HepG2 (cell line): ENCODE results near the gene MIEF2. TPM values are rescaled to one million over a fixed set of nuclear protein-coding genes. Genes with fewer than 3 reads are reported as not detected.

Experiments used
- ARID2 ChIP-seq: sonication (generic); formaldehyde crosslinking; IDR thresholded peaks from 2 replicates; pipeline ENCODE4 v1.8.1; 2022; ENCODE audit warnings: mild to moderate bottlenecking, missing genetic modification reagents, borderline replicate concordance
- DBP ChIP-seq: sonication (generic); formaldehyde crosslinking; IDR thresholded peaks from 2 replicates; pipeline ENCODE4 v1.4.0; 2020; ENCODE audit warnings: missing genetic modification reagents; ENCODE audit errors: not compliant biosample characterization
- HDAC1 ChIP-seq: sonication (generic); formaldehyde crosslinking; IDR thresholded peaks from 2 replicates; pipeline ENCODE4 v1.5.1; 2020; ENCODE audit warnings: mild to moderate bottlenecking, missing genetic modification reagents
- HNF1B ChIP-seq: sonication (generic); formaldehyde crosslinking; IDR thresholded peaks from 2 replicates; pipeline ENCODE4 v1.5.1; 2020; ENCODE audit warnings: mild to moderate bottlenecking, moderate library complexity, missing genetic modification reagents
- MLLT10 ChIP-seq: sonication (generic); formaldehyde crosslinking; IDR thresholded peaks from 2 replicates; pipeline ENCODE4 v1.4.0; 2020; ENCODE audit warnings: missing genetic modification reagents
- NR2F6 ChIP-seq, 2 experiments: IDR thresholded peaks; 2 replicates each; pipeline ENCODE4 v1.6.1; 2016; ENCODE audit warnings: antibody characterized with exemption in 1 of 2, mild to moderate bottlenecking in 1 of 2
- PRPF4 ChIP-seq: fragments of 200-400 bp; formaldehyde crosslinking; IDR thresholded peaks from 2 replicates; pipeline ENCODE4 v1.6.1; 2016; ENCODE audit warnings: low read length, low read depth; ENCODE audit not compliant: poor library complexity, severe bottlenecking
- SMAD9 ChIP-seq: sonication (generic); formaldehyde crosslinking; IDR thresholded peaks from 2 replicates; pipeline ENCODE4 v1.5.1; 2020; ENCODE audit warnings: mild to moderate bottlenecking, missing genetic modification reagents
- TFE3 ChIP-seq: IDR thresholded peaks from 2 replicates; pipeline ENCODE4 v1.6.1; 2016
- ZBTB10 ChIP-seq: sonication (generic); formaldehyde crosslinking; IDR thresholded peaks from 2 replicates; pipeline ENCODE4 v1.4.0; 2020; ENCODE audit warnings: missing genetic modification reagents, borderline replicate concordance
- ZNF513 ChIP-seq: sonication (generic); formaldehyde crosslinking; conservative IDR thresholded peaks from 2 replicates; pipeline ENCODE4 v1.5.0; 2020; ENCODE audit warnings: missing genetic modification reagents
- ZNF687 ChIP-seq: sonication (generic); formaldehyde crosslinking; IDR thresholded peaks from 2 replicates; pipeline ENCODE4 v1.5.1; 2020; ENCODE audit warnings: mild to moderate bottlenecking, missing genetic modification reagents, moderate library complexity
- polyA plus RNA-seq, 8 experiments: library from polyadenylated mRNA; depleted of rRNA in 3 of 8; stranded (reverse) in 7 of 8; unstranded in 1 of 8; fragments of >200 nt; fragmentation: Illumina TruSeq in 4 of 8; extraction: Trizol in 4 of 8; gene quantifications; 2 replicates each; pipeline versions ENCODE4 v1.2.1 to v1.2.3, GENCODE V29; 2011 to 2016; ENCODE audit warnings: low read depth in 4 of 8, missing spikeins in 1 of 8, mixed read lengths in 1 of 8; ENCODE audit not compliant: insufficient read depth in 1 of 8
- total RNA-seq, 5 experiments: library from RNA; depleted of rRNA; stranded (reverse); fragments of >200 nt; fragmentation: Illumina TruSeq; extraction: Trizol; gene quantifications; 2 replicates each; pipeline ENCODE4 v1.2.3, GENCODE V29; 2016; ENCODE audit warnings: low read depth in 1 of 5

The MIEF2 gene
- total and polyA plus RNA-seq, 2 of the 13 experiments (the other 11 are each of a cell fraction or from before 2014, with no cell fraction given), result 6.0 to 8.0 TPM

GRCh38 chr17:18246880-18247612 lies 13.4 kb upstream of the MIEF2 start (continued):
- no peak for TF ChIP-seq ZNF687 (CRISPR knock-in tag)
- no peak for TF ChIP-seq PRPF4
- TF ChIP-seq ARID2 (CRISPR knock-in tag), result no peak
- no peak for TF ChIP-seq NR2F6 (IDR thresholded peaks at IDR 0.05)
- TF ChIP-seq NR2F6 (CRISPR knock-in tag; IDR thresholded peaks at IDR 0.05), result no peak
- no peak for TF ChIP-seq ZBTB10 (CRISPR knock-in tag)
- TF ChIP-seq HNF1B (CRISPR knock-in tag), result no peak
- TF ChIP-seq TFE3, result no peak
- TF ChIP-seq MLLT10 (CRISPR knock-in tag), result no peak
- no peak for TF ChIP-seq ZNF513 (CRISPR knock-in tag)
- no peak for TF ChIP-seq SMAD9 (CRISPR knock-in tag)
- TF ChIP-seq HDAC1 (CRISPR knock-in tag), result no peak
- TF ChIP-seq DBP (CRISPR knock-in tag), result no peak
- TF ChIP-seq, all 625 proteins: peak for 0
